Esophagus squamous epithelium (tissue), 5 donors: Measurements from ENCODE around the gene USB1. TPM values are rescaled to one million over a fixed set of nuclear protein-coding genes. Genes with fewer than 3 reads are reported as not detected.

Experiments used
- DNase-seq: peaks from one replicate; lab custom pipeline; 2025; lab: John Stamatoyannopoulos, UW
- H3K27ac ChIP-seq, 4 donors: fragments of 200-600 bp; sonication (generic); one replicate each; pipeline ENCODE4 v1.5.1; 2016 to 2019; ENCODE audit warnings: mild to moderate bottlenecking in 1 of 4
- H3K27me3 ChIP-seq, 4 donors: fragments of 200-600 bp; sonication (generic); 1 replicate in 3 of 4; 2 replicates in 1 of 4; pipeline versions ENCODE4 v1.5.1 to v1.6.0; 2017 to 2021; ENCODE audit warnings: antibody characterized with exemption in 1 of 4
- H3K36me3 ChIP-seq, 3 donors: fragments of 200-600 bp; sonication (generic); one replicate each; pipeline ENCODE4 v1.5.1; 2016 to 2019
- H3K4me1 ChIP-seq, 3 donors: fragments of 200-600 bp; sonication (generic); one replicate each; pipeline ENCODE4 v1.5.1; 2017 to 2019
- H3K4me3 ChIP-seq, 4 donors: fragments of 200-600 bp; sonication (generic); 1 replicate in 3 of 4; 2 replicates in 1 of 4; pipeline ENCODE4 v1.5.1; 2016 to 2019; ENCODE audit warnings: mild to moderate bottlenecking in 2 of 4, moderate library complexity in 1 of 4
- H3K9me3 ChIP-seq, 3 donors: fragments of 200-600 bp; sonication (generic); one replicate each; pipeline ENCODE4 v1.5.1; 2016 to 2019
- CTCF ChIP-seq, 6 experiments: fragments of 450-650 bp in 4 of 6; fragments of 200-600 bp in 2 of 6; sonication (generic) in 2 of 6; IDR thresholded peaks; one replicate each; pipeline ENCODE4 v1.5.1; 2016 to 2019; ENCODE audit warnings: antibody characterized with exemption in 6 of 6, mild to moderate bottlenecking in 4 of 6, moderate library complexity in 4 of 6
- POLR2A ChIP-seq, 4 donors: fragments of 450-650 bp; IDR thresholded peaks; one replicate each; pipeline ENCODE4 v1.6.1; 2017; ENCODE audit warnings: antibody characterized with exemption in 4 of 4, mild to moderate bottlenecking in 4 of 4, moderate library complexity in 3 of 4
- WGBS, 2 donors: methylation state at CpG; one replicate each; pipeline ENCODE4 v1.1.5; 2018; 5-methylcytosine and 5-hydroxymethylcytosine counted together
- intact Hi-C: fragments of 100-400 bp; cut with DNase I; formaldehyde crosslinking; loops from one replicate; pipeline ENCODE4 v1.15.0; 2022
- total RNA-seq, 4 donors: library from RNA; depleted of rRNA; stranded (reverse); fragments of >200 nt; gene quantifications; one replicate each; pipeline ENCODE4 v1.1.0, GENCODE V29; 2016
- donor health status: DM: yes; HTN: yes; CAD: no.

The USB1 gene
- total RNA-seq, 4 donors from 2014 or later = 11.2 to 23.9 (median 18.6) TPM

GRCh38 chr16:58046936-58047335 lies 45.7 kb downstream of the USB1 start:
- H3K4me3 ChIP-seq = no peak overlapping the region
- no CpG with 5 or more reads among the region's 6 CpGs for WGBS, 2 donors
- H3K27ac ChIP-seq = no peak overlapping the region
- intact Hi-C loops = no loop called here
- no peak for DNase-seq
- H3K9me3 ChIP-seq = no peaks in the 10 kb centered on the region
- peaks cover 0 to 36% (median 0%) of the 10 kb centered on the region in 3 donors for H3K36me3 ChIP-seq
- TF ChIP-seq POLR2A (IDR thresholded peaks at IDR 0.05) = no peak
- no peak for TF ChIP-seq CTCF (IDR thresholded peaks at IDR 0.05)
- H3K27me3 ChIP-seq = no peaks in the 10 kb centered on the region
- peaks cover 0 to 16% (median 3%) of the 10 kb centered on the region in 3 donors for H3K4me1 ChIP-seq

DNA sequence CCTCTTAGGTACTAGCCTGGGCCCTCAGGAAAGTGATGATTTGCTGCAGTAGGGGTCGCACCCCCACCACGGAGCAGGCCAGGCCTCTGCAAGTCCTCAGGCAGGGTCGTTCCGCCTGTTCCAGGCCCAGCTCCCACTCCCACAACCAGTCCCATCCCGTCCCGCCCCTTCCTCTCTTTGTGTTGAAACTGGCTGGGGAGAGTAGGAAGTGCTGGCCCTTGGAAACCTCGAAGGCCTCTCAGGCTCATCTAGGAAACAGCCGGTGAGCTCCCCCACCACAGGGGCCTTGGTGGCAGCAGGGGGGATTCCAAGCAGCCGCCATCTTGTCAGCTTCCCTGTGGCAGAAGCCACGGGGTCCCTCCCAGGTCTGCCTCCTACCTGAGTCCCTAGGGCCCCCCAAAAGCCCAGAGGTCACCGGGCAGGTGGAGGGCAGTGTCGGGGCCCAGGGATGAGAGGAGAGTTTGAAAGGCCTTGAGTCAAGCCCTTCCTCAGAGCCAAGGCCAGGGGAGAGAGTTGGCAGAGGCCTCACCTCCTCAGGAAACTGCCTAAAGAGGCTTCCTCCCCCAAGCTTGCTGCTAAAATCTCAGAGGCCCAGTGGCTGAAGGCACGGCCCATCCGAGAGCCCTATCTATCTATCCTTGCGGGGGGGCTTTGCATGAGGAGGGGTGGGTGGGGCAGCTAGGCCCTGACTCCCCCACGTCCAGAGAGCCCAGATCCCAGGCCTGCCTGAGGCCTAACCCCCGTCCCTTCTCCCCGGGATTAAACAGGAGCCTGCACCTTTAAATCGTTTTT lies 46.5 kb downstream of the USB1 start:
- DNase-seq = no peak
- Histone ChIP-seq H3K36me3 (peaks cover 0 to 29% (median 0%) of the 10 kb centered on the region in 3 donors), H3K27ac (peak overlapping the region in 2 of 4 donors; percentile 9 to 25), H3K4me1 (peaks cover 0 to 16% (median 3%) of the 10 kb centered on the region in 3 donors), H3K4me3 (no peak overlapping the region), H3K9me3 (no peaks in the 10 kb centered on the region), H3K27me3 (no peaks in the 10 kb centered on the region)
- 58 to 69% methylated on average over 5 to 9 of the region's 19 CpGs for WGBS, 2 donors
- no peak for TF ChIP-seq CTCF (IDR thresholded peaks at IDR 0.05)
- no peak for TF ChIP-seq POLR2A (IDR thresholded peaks at IDR 0.05)
- intact Hi-C loops = no loop called here

DNA sequence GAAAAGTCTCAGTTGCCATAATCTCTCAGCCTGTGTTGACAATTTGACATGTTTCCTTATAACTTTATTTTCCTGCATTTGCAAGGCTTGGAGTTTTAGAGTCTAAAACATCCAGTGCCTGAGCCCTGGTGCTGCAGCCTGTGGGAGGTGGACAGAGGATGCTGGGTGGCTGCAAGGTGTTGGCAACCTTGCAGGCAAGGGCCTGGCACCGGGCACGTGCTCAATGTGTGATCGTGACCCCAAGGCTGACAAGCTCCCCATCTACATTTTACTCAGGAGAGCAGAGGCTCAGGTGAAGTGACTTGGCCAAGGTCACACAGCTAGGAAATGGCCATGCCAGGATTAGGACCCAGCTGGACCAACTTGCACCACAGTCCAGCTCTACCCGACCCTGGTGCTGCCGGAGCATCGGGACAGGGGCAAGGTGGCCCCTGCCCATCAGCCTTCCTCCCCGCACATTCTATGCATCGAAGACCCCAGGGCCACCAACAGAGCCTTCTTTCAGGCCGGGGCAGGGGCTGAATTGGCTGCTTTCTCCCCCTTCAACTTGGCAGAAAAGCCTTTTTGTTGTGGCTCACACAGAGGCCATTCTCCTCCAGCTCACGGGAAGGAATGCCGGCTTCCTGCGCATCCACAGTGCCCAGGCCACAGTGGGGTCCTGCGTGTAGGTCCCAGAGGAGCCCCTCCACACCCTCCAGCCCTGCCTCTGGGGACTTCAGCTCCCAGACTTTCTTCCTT lies 47.5 kb downstream of the USB1 start:
- intact Hi-C loops = no loop called here
- no peak overlapping the region for H3K4me3 ChIP-seq
- DNase-seq = no peak
- 86% methylated on average over 10 of the region's 13 CpGs; no CpG with 5 or more reads in 1 of the 2 donors for WGBS, 2 donors
- peaks cover 0 to 16% (median 3%) of the 10 kb centered on the region in 3 donors for H3K4me1 ChIP-seq
- peaks cover 0 to 20% (median 0%) of the 10 kb centered on the region in 3 donors for H3K36me3 ChIP-seq
- H3K27me3 ChIP-seq = no peaks in the 10 kb centered on the region
- no peaks in the 10 kb centered on the region for H3K9me3 ChIP-seq
- H3K27ac ChIP-seq = no peak overlapping the region
- TF ChIP-seq POLR2A (IDR thresholded peaks at IDR 0.05) (no peak), CTCF (IDR thresholded peaks at IDR 0.05) (no peak)

DNA sequence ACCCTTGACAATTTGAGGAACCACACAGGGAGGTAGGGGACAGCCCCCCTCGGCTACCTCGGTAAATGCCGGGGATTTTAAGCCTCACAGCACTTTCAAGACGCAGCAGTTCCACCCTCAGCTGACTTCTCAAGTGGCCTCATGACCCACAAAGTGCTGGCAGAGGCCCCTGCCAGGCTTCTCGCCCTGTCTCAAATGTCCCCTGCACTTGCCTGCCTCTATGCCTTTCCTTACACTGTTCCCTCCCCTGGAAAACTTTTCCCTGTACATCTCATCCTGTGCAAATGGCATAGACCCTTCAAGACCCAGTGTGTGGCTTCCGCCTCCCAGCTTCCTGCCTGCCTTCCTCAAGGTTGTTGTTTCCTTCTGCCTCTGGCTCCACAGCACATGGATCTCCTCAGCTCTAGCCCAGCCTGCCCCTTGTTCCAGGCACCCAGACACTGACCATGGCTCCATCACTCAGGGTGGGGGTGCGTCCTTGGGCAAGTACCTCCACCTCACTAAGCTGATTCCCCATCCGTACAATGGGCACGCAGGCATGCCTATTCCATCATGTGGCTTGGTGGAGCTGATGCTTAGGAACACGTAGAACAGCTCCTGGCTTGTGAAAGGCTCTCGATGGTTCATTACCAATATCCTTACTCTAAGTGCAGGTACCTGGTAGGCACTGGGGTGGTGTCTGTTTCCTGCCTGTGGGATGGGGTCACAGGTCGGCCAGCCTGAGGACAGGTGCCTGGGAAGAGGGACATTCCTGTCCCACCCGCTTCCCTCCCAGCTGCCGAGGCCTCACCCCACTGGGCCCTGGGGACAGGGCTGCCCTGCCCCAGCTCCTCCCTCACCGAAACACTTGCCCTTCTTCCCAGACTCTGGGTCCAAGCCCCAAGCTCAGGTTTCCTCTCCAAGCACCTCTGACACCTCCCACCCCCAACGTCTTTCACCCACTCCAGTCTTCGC lies 48.3 kb downstream of the USB1 start:
- Histone ChIP-seq H3K9me3 (no peaks in the 10 kb centered on the region), H3K27ac (no peak overlapping the region), H3K4me3 (no peak overlapping the region), H3K27me3 (no peaks in the 10 kb centered on the region), H3K36me3 (peaks cover 0 to 11% (median 0%) of the 10 kb centered on the region in 3 donors), H3K4me1 (peaks cover 0 to 16% (median 3%) of the 10 kb centered on the region in 3 donors)
- WGBS, 2 donors = 74 to 76% methylated on average over 10 to 14 of the region's 17 CpGs
- intact Hi-C loops = no loop called here
- DNase-seq = no peak
- TF ChIP-seq CTCF (IDR thresholded peaks at IDR 0.05) (no peak), POLR2A (IDR thresholded peaks at IDR 0.05) (no peak)
